HG03196 (cell line): Measurements from ENCODE around the gene DGKI.

Experiments
- ATAC-seq: cut with Tn5 transposase; IDR thresholded peaks from one replicate; pipeline ENCODE4 v1.9.1; 2021; ENCODE audit not compliant: unreplicated experiment

DGKI gene

GRCh38 chr7:137439829-137440825, 406.6 kb downstream of the DGKI start:
- ATAC-seq = no peak

- ATAC-seq = no peak
These were observed 411.8 kb downstream of the DGKI start for GRCh38 chr7:137434946-137435345.

- no peak for ATAC-seq
These were observed 412.2 kb downstream of the DGKI start for GRCh38 chr7:137434530-137434929.

- no peak for ATAC-seq
These were observed 423.5 kb downstream of the DGKI start for GRCh38 chr7:137423321-137423720.

GRCh38 chr7:137421366-137421765, 425.4 kb downstream of the DGKI start:
- ATAC-seq = no peak

- ATAC-seq = no peak
These were observed 427.9 kb downstream of the DGKI start for GRCh38 chr7:137418841-137419240.

GRCh38 chr7:137417464-137417863, 429.3 kb downstream of the DGKI start:
- ATAC-seq = no peak

GRCh38 chr7:137413901-137414300, 432.9 kb downstream of the DGKI start:
- ATAC-seq = no peak

- no peak for ATAC-seq
These were observed 435.3 kb downstream of the DGKI start for GRCh38 chr7:137411446-137411845.

GRCh38 chr7:137408126-137408525, 438.6 kb downstream of the DGKI start:
- no peak for ATAC-seq

- no peak for ATAC-seq
These were observed 439.7 kb downstream of the DGKI start for GRCh38 chr7:137407078-137407477.

GRCh38 chr7:137404660-137405317, 442.0 kb downstream of the DGKI start:
- ATAC-seq = no peak

GRCh38 chr7:137403353-137403695, 443.4 kb downstream of the DGKI start:
- ATAC-seq = no peak

GRCh38 chr7:137402536-137403352, 444.0 kb downstream of the DGKI start:
- no peak for ATAC-seq

- ATAC-seq = no peak
These were observed 446.6 kb downstream of the DGKI start for GRCh38 chr7:137399827-137400823.

- no peak for ATAC-seq
These were observed 450.7 kb downstream of the DGKI start for GRCh38 chr7:137396051-137396450.

GRCh38 chr7:137395420-137395819, 451.4 kb downstream of the DGKI start:
- no peak for ATAC-seq

GRCh38 chr7:137393570-137393969, 453.2 kb downstream of the DGKI start:
- ATAC-seq = no peak

GRCh38 chr7:137390076-137390475, 456.7 kb downstream of the DGKI start:
- ATAC-seq = no peak

- no peak for ATAC-seq
These were observed 457.9 kb downstream of the DGKI start for GRCh38 chr7:137388916-137389315.
